HG02943 (cell line): ENCODE results near the gene TRIAP1.
"Not testable (repeated sequence)": the region's sequence is repeated elsewhere in the genome, so short reads cannot be mapped to it uniquely, and the experiment has no call there.

Experiments used
- ATAC-seq: cut with Tn5 transposase; IDR thresholded peaks from one replicate; pipeline ENCODE4 v1.9.1; 2021; ENCODE audit warnings: mild to moderate bottlenecking, low read depth, moderate library complexity; ENCODE audit not compliant: unreplicated experiment

Gene TRIAP1

DNA sequence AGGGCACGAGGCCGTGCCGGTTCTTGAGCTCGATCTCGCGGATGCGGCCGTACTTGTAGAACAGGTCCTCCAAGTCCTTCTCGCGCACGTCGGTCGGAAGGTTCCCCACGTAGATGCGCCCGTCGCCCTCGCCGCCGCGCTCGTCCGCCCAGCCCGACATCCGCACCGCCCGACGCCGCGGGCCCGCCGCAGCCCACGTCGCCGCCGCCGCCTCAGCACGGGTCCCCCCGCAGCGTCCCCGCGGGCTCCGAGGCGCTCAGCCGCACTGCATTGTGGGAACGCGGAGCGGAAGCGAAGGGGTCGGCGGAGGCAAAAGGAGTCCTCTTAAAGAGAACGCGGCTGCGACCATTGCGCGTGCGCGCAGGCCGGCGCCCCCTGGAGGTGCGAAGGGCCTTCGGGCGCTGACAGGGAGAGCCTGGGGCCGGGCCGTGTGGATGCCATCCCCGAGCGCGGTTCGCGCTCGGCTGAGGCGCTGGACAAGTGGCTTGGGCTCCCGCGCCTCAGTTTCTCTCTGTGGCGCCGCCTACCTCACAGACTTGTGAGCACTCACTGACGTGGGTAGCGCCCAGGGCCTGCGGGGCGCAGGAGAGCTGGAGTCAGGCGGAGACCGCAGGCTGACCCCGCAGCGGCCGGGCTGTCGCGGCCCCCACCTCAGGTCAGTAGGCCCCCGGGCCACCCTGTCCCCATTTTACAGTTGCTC is 23.4 kb upstream of the TRIAP1 start, which contains the start of gene SRSF9:
SRSF9 (minus strand) TSS at position 299 of the 700 bp plus-strand sequence; CDS start at position 160, 139 bp downstream.
- ATAC-seq = peak; percentile 85

DNA sequence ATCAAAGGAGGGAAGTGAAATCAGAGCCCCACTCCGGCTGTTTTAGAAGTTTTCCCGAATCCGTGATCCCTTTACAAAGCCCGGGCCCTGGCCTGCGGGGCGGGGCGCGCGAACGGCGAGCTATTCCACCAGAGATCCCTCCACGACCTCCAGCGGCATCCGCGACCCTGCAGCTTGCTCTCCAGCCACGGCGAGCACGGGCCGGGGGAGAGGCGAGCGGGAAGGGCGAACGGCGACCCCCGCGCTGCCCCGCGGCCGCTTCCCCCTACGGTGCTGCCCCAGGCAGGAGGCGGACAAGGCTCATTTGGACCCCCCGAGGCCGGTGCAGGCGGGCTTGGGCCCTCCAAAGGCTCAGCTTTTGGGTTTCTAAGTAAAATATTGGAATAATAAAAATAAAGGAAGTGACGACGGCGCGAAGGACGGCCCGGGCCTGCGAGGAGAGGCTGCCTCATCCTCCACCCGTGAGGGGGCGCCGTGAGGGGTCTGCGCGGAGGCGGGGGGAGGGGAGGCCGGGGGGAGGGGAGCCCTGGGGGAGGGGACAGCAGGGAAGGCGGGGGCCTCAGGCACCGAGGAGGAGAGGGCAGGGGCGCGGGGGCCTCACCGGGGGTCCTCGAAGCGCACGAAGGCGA is 22.8 kb upstream of the TRIAP1 start:
- peak; percentile 37 for ATAC-seq

DNA sequence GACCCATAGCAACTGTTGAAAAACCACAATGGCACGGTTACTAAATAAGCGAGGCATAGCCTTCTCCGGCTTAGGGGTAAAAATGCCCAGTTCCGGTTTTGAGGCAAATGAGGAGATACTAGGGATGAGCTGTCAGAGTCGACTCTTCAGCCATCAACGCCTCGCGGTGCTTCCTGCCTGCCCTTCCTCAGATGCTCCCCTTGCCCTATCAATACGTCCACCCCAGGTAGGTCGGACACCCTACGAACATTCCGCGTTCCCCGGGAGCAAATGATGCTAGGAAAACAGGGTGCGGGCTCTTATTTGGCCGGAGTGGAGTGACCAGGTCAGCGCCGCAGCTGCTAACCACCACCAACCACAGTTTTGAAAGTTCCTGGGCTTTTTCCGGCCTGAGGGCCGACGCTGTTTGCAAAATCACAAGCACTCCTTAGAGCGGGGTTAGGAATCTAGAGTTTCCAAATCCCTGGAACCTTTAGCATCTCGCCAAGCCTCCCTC is 22.2 kb upstream of the TRIAP1 start:
- ATAC-seq = peak; percentile 6

DNA sequence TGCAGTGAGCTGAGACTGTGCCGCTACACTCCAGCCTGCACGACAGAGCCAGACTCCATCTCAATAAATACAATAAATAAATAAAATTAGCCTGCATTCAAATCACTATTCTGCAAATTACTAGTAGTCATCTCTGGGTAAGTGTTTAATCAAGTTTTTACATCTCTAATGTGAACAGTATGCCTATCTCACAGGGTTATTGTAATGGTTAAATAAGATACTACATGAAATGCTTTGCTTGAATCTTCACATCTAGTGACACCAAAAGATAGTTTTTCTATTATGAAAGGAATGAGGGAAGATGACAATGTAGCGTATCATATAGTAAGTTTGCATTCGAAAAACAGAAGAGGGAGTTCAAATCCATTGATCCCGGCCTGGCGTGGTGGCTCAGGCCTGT is 21.3 kb upstream of the TRIAP1 start:
- no peak for ATAC-seq

DNA sequence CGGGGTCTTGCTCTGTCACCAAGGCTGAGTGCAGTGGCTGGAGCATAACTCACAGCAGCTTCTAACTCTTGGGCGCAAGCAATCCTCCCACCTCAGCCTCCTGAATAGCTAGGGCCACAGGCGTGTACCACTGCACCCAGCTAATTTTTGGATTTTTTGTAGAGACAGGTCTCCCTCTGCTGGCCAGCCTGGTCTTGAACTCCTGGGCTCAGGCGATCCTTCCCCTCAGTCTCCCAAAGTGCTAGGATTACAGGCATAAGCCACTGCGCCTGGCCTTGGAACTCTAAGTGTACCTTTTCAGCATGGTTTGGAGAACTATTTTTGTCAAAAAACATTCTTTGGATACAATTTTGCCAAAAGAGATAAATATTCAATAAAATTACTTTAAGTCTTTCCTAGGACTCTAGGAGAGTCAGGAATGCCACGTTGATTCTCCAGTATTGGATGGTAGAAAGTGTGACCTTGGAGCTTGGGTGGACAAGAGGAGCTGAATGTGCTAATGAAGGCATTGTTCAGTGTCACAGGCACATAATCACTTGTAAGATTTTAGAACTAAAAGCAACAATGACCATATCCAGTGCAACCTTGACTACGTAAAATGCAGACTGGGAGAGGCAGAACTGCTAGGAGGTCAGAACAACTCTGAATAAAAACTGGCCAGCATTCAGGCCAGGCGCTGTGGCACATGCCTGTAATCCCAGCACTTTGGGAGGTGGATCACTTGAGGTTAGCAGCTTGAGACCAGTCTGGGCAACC is 20.6 kb upstream of the TRIAP1 start:
- no peak for ATAC-seq

DNA sequence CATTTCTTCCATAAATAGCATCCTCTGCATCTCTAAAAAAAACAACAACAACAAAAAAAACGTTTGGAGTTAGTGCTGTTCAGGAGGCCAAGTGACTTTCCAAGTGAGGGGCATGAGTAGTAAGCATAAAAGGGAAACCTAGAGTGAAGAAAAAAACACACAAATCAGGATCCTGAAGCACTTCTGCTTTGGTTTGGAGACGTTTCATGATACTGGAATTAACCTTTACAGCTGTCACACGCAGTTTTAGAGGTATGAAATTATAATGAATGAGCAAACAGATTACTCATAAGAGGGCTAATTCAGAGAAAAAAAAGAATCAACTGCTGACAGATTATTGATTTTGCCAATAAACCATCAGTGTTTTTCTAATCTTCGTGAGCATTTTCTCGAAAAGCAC is 19.6 kb upstream of the TRIAP1 start:
- ATAC-seq = no peak

DNA sequence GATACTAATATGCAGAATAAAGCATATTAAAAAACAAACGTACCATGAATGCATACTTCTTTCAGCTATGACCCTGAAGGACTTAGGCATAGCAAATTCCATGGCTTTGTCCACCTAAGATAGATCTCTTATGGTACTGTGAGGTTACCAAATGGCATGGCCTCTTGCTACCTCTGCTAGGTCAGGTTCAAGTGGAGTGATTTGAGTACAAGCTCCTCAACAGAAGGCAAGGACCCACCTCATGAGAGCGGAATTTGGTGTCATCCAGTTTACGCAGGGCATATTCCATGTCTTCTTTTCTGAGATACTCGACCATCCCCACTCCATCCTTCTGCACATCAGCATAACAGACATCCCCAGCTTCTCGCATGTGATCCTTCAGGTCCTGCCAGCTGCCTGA is 17.5 kb upstream of the TRIAP1 start:
- no peak for ATAC-seq

DNA sequence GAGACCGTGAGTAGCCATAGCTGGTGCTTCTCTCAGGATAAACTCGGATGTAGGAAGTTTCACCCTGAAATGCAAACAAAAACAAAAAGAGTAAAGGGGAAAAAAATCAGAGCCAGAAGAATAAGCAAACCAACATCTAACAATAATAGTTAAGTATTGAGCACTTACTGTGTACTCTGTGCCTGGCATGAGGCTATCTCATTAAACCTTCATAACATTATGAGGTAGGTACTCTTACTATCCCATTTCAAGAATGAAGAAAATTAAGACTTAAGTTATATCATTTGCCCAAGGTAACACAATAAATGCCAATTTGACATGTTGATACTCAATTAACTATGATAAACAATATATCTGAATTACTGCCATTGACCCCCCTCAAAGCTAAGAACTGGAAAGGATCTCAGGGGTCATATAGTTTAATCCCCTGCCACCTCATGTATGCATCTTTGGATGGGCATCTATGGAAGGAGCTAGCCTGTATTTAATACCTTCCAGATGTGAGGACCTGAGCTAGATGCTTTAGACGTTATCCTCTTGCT is 16.0 kb upstream of the TRIAP1 start:
- ATAC-seq = no peak

DNA sequence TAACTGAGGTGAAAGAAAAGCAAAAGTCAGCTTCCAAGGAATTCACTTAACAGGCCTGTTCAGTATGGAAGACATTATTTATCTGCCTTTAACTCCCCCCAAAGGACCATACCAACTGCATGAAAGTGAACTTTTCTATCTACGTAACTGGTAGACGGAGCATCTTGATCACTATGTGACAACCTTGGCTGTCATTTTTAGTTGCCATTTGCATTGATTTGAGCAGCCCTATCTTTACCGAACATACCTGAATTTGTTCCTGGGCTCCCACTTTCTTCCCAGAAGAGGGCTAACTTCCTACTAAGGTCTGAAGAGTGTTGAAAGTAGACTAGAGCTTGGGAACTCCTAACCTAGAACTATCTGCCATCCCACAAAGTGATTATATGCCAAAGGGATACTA is 14.0 kb upstream of the TRIAP1 start:
- no peak for ATAC-seq

DNA sequence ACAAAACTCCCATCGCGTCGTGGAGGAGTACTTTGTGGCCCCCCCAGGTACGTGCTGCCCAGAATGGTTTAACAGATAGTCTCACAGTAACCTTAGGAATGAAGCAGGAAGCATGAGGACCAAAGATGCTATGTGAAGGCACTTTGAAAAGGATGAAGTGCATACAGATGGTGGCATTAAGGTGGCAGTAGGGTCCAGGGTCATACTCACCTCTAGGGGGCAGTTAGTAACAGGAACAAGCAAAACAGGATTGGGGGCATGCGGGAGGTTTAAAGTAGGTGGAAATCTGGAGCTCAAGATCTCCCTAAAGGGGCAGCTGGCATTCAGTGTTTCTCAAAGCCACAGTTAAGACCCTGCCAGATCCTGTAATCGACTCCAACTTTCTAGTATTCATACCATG is 10.9 kb upstream of the TRIAP1 start:
- no peak for ATAC-seq

DNA sequence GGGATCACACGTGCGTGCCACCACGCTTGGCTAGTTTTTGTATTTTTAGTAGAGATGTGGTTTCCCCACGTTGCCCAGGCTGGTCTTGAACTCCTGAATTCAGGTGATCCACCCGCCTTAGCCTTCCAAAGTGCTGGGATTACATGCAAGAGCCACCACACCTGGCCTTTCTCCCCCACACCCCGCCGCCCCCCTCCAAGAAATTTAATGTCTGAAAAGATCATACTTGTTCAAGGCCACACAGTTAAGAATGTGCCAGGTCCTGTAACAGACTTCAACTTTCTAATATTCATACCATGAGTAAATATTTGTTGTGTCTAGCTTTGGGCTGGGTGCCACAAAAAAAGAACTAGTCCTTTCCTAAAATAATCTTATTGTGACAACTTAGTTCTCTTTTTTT is 9.1 kb upstream of the TRIAP1 start:
- ATAC-seq = no peak

DNA sequence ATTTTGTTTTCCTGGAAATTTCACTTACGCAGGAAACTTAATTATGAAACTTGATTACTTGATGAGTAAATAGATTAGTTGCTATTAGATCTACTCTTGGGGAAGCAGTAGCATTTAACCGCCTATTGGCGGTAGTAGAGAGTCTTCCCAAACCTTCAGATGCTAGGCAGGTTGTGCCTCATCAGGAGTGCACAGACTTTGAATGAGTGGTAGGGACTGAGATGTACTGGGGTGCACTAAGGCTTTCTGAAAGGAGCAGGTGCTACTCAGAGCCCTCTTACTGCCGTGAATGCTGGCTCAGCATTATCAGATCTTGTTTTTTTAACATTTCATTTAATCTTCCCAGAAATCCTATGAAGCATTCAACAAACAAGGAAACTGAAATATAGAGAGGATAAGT is 7.8 kb upstream of the TRIAP1 start:
- ATAC-seq = no peak

DNA sequence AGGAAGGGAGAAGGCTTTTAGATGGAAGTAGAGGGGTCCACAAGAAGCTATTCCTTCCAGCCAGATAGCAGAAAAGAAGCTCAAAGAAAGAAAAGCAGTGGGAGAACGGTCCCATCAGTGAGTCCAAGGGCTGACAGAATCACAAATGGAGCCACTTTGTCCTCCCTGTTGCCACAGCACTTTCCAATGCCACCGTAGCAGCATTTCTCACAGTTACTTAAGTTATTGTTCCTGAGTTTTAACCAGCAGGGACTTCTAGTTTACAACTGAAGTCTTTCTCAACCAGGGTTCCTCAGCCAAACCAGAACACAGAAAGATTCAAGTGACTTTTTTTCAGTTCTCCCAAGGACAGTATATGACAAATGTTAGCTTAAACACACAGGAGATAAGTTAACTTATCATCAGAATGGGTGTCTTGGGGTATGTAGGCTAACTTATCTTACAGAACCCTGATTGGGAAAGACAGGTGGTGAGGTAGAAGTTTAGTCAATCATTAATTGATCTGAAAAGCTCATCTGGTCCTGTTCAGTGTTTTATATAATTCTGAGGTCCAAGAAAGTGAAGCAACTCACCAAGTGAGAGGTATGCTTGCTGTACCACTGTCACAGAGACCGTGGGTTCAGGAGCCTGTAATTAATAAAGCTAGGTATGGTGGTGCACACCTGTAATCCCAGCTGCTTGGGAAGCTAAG is 7.0 kb upstream of the TRIAP1 start:
- ATAC-seq = no peak

DNA sequence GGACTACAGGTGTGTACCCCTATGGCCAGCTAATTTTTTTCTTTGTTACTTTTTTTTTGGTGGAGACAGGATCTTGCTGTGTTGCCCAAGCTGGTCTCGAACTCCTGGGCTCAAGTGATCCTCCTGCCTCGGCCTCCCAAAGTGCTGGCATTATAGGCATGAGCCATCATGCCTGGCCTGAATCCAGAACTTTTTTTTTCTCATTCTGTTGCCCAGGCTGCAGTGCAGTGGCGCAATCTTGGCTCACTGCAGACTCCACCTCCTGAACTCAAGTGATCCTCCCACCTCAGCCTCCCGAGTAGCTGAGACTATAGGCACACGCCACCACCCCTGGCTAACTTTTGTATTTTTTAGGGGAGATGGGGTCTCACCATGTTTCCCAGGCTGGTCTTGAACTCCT is 6.3 kb upstream of the TRIAP1 start:
- ATAC-seq = not testable (repeated sequence)

DNA sequence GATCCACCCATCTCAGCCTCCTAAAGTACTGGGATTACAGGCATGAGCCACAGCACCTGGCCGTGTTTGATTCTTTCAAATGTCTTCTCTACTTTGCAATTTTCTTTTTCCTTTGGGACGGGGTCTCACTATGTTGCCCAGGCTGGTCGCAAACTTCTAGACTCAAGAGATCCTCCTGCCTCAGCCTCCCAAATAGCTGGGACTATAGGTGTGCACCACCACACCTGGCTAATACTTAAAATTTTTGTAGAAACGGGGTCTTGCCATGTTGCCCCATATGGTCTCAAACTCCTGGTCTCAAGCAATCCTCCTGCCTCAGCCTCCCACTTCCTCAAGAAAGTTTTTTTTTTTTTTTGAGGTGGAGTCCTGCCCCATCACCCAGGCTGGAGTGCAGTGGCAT is 1.8 kb upstream of the TRIAP1 start:
- ATAC-seq = no peak

DNA sequence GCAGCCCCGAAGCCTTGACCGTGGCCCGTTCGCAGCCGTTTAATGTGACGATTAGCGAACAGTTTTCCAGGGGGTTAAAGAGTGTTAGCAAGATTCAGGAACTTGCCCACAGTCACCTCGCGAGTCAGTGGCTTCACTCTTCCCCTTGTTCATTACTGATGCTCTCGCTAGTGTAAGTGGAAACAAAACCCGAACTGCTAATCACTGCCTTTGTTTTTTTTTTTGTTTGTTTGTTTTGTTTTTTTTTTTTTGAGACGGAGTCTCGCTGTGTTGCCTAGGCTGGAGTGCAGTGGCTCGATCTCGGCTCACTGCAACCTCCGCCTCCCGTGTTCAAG is 627 bp upstream of the TRIAP1 start:
- ATAC-seq = peak; percentile 8

DNA sequence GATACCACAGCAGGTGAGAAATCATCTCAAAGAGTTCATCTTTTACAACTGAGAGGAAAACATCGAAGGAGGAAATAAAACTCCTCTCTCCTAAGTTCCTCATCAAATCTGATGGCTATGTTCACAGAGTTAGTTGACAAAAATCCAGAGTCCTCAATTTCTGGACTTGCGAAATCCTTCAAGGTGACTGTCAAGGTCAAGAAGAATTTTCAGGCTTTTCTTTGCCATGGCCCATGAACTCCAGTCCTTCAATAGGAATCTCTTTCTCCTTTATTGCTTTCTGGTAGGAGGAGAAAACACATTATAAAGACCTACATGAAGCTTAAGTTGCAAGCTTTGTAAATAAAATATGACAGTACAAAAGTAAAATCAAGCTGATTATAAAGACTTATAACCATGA is 1.5 kb downstream of the TRIAP1 start:
- no peak for ATAC-seq

DNA sequence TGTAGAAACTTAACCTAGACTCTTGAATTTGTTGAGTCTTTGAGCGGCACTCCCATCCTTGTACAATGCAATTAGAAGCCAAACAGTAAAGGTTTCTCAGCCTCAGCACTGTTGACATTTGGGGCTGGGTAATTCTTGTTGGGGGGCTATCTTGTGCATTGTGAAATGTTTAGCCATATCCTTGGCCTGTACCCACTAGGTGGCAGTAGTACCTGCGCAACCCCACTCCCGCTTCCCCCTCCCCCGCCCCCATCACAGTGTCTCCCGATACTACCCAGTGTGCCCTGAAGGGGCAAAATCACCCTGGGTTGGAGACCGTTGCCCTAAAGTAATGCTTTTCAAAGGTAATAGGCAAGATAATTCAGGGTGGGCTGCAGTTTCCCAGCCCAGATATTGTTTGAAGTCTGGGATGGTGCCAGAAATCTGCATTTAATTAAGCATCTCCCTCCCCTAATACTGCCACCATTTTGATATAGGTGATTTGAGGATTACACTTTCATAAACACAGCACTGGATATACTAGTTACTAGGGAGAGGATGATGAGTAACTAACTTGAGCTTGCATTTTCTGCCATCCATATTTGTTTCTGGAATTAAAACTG is 6.4 kb downstream of the TRIAP1 start:
- no peak for ATAC-seq

DNA sequence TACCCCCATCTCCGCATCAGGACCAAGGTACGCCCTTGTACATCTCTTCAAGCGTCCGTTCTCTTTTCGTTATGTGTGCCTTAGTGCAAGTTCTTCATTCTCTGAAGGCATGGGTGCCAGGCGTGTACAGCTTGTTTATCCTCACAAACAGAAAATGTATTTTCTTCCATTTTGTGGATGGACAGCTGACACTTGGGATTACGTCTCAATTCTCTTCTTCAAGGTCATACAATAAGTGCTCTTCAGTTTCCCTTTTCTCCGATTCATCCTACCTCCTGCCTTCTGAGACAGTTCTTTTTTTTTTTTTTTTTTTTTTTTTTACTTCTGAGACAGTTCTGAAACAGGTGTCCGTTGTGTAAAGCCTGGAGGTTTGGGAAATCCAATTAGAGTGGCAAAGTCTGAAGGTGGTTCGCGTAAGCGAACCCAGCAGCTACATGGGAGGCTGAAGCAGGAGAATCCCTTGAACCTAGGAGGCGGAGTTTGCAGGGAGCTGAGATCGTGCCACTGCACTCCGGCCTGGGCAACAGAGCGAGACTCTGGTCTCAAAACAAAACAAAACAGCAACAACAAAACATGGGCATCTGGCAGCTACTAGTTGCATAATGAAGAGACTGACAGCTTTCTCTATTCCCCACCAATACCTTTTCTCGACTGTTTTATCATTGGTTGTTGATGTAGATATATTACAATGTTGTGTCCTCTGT is 7.5 kb downstream of the TRIAP1 start:
- no peak for ATAC-seq
